ENCODE measurements around the gene SRGAP3. TPM values are rescaled to one million over a fixed set of nuclear protein-coding genes. Genes with fewer than 3 reads are reported as not detected.

Gene SRGAP3
- total and polyA plus RNA-seq, 8 donors = 0.31 to 31.7 (median 5.8) TPM

DNA sequence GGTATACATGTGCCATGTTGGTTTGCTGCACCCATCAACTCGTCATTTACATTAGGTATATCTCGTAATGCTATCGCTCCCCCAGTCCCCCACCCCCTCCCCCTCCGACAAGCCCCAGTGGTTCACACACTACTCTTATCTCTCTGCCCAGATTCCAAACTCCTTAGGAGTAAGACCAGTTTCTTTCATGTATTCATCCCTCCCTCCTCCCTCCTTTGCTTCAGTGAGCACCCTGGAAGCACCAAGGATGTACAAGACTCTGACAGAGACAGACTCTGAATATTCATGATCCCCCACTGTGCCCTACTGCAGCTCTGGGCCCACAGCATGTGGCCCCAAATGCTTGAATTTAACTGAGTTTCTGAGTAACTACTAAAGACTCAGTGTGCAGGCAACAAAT is 172.4 kb downstream of the SRGAP3 start:
- TF ChIP-seq POLR2AphosphoS5 (IDR thresholded peaks at IDR 0.05) (no peak), EP300 (IDR thresholded peaks at IDR 0.05) (no peak), POLR2A (IDR thresholded peaks at IDR 0.05) (no peak)
- TF ChIP-seq, protein P1, sequence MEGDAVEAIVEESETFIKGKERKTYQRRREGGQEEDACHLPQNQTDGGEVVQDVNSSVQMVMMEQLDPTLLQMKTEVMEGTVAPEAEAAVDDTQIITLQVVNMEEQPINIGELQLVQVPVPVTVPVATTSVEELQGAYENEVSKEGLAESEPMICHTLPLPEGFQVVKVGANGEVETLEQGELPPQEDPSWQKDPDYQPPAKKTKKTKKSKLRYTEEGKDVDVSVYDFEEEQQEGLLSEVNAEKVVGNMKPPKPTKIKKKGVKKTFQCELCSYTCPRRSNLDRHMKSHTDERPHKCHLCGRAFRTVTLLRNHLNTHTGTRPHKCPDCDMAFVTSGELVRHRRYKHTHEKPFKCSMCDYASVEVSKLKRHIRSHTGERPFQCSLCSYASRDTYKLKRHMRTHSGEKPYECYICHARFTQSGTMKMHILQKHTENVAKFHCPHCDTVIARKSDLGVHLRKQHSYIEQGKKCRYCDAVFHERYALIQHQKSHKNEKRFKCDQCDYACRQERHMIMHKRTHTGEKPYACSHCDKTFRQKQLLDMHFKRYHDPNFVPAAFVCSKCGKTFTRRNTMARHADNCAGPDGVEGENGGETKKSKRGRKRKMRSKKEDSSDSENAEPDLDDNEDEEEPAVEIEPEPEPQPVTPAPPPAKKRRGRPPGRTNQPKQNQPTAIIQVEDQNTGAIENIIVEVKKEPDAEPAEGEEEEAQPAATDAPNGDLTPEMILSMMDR (IDR thresholded peaks at IDR 0.05) = no peak
- no peaks in the 10 kb centered on the region for H3K27me3 ChIP-seq
- intact Hi-C loops (cut with DNase I; ENCODE audit: low total_unique reads) = no loop called here
- H3K9me3 ChIP-seq = no peaks in the 10 kb centered on the region
- 38 to 71% (median 60%) methylated on average over 4 of the region's 4 CpGs for WGBS, 5 donors
- H3K4me3 ChIP-seq = no peak overlapping the region
- H3K27ac ChIP-seq = no peak overlapping the region
- H3K36me3 ChIP-seq = no peaks in the 10 kb centered on the region
- H3K4me1 ChIP-seq = no peaks in the 10 kb centered on the region
- DNase-seq = no peak

DNA sequence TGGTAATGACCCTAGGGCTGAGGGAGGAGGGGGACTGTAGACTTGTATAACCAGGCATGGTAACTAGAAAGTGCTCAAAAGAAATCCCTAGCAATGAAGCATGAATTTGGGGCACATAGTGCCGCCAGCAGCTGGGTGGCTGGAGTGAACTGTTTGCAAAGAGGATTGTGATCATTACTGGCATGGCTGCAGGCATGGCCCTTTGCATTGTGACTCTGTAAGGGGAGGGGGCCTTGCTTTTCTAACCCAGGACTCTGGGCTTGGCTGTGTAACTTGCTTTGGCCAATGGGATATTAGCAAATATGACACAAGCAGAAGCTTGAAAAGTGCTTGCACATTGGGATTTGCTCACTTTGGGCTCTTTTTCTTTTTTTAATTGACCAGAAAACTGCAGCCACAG is 173.7 kb downstream of the SRGAP3 start:
- Histone ChIP-seq H3K27ac (no peak overlapping the region), H3K36me3 (no peaks in the 10 kb centered on the region), H3K4me1 (no peaks in the 10 kb centered on the region), H3K9me3 (no peaks in the 10 kb centered on the region), H3K27me3 (no peaks in the 10 kb centered on the region), H3K4me3 (no peak overlapping the region)
- 87 to 94% (median 92%) methylated on average over 1 of the region's 1 CpG for WGBS, 5 donors
- TF ChIP-seq, protein P1 (IDR thresholded peaks at IDR 0.05) = no peak
- TF ChIP-seq POLR2AphosphoS5 (IDR thresholded peaks at IDR 0.05) (no peak), EP300 (IDR thresholded peaks at IDR 0.05) (no peak), POLR2A (IDR thresholded peaks at IDR 0.05) (no peak)
- intact Hi-C loops (cut with DNase I; ENCODE audit: low total_unique reads) = no loop called here
- no peak for DNase-seq

DNA sequence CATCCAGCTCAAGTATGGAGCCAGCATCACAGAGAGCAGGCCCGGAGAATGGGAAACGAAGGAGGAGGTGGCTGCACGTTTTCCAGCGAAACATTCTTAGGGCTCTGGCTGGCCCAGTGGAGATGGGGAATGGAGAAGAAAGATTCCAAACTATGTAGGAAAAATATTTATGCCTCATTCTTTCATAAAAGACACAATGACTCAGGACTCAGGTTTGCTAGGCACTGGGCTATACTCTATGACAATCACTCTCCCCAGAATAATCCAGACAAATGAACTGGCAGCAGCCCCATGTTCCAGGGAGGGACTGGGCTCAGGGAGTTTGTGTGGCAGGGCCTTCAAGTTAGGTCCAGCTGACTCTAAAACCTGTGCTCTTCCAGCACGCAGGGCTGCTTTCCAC is 175.4 kb downstream of the SRGAP3 start:
- Histone ChIP-seq H3K27ac (no peak overlapping the region), H3K4me3 (no peak overlapping the region), H3K36me3 (no peaks in the 10 kb centered on the region), H3K27me3 (no peaks in the 10 kb centered on the region), H3K4me1 (no peaks in the 10 kb centered on the region), H3K9me3 (no peaks in the 10 kb centered on the region)
- no peak for TF ChIP-seq EP300 (IDR thresholded peaks at IDR 0.05)
- TF ChIP-seq POLR2AphosphoS5 (IDR thresholded peaks at IDR 0.05) = no peak
- TF ChIP-seq POLR2A (IDR thresholded peaks at IDR 0.05) = no peak
- TF ChIP-seq, protein P1 (IDR thresholded peaks at IDR 0.05) = no peak
- no peak for DNase-seq
- 61 to 88% (median 76%) methylated on average over 5 of the region's 5 CpGs for WGBS, 5 donors
- intact Hi-C loops (cut with DNase I; ENCODE audit: low total_unique reads) = loop anchor here (5.0 kb wide), 1 partner anchor 82 kb away; no protein-coding TSS in a partner anchor

DNA sequence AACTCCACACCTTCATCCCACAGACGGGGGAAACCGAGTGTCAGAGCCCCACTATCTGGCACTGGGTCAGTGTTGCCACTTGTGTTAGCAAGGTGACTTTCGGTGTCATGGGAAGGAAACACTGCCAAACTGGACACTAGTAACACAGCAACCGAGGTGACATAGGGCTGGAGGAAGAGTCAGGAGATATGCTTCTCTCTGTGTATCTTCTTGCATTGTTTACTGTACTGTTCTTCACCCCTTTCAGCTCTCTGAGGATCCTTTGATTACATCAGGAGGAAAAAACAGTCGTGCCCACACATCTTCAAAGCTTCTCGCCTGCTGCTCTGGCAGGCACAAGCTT is 176.8 kb downstream of the SRGAP3 start:
- no peak overlapping the region for H3K4me3 ChIP-seq
- TF ChIP-seq POLR2A (IDR thresholded peaks at IDR 0.05) = no peak
- TF ChIP-seq, protein P1 (IDR thresholded peaks at IDR 0.05) = no peak
- TF ChIP-seq POLR2AphosphoS5 (IDR thresholded peaks at IDR 0.05) = no peak
- TF ChIP-seq EP300 (IDR thresholded peaks at IDR 0.05) = no peak
- no peaks in the 10 kb centered on the region for H3K27me3 ChIP-seq
- H3K9me3 ChIP-seq = no peaks in the 10 kb centered on the region
- no peaks in the 10 kb centered on the region for H3K4me1 ChIP-seq
- intact Hi-C loops (cut with DNase I; ENCODE audit: low total_unique reads) = loop anchor here (5.0 kb wide), 1 partner anchor 80 kb away; no protein-coding TSS in a partner anchor
- no peak for DNase-seq
- no peak overlapping the region for H3K27ac ChIP-seq
- no peaks in the 10 kb centered on the region for H3K36me3 ChIP-seq
- 75 to 80% (median 78%) methylated on average over 4 to 6 of the region's 6 CpGs for WGBS, 5 donors
